GM21381 (cell line): ENCODE results near the gene SNX4.
"Not testable (repeated sequence)": the region's sequence is repeated elsewhere in the genome, so short reads cannot be mapped to it uniquely, and the experiment has no call there.

ENCODE experiments used
- ATAC-seq: cut with Tn5 transposase; IDR thresholded peaks from one replicate; pipeline ENCODE4 v1.9.1; 2021; ENCODE audit warnings: mild to moderate bottlenecking, moderate library complexity; ENCODE audit not compliant: unreplicated experiment

SNX4 gene

DNA sequence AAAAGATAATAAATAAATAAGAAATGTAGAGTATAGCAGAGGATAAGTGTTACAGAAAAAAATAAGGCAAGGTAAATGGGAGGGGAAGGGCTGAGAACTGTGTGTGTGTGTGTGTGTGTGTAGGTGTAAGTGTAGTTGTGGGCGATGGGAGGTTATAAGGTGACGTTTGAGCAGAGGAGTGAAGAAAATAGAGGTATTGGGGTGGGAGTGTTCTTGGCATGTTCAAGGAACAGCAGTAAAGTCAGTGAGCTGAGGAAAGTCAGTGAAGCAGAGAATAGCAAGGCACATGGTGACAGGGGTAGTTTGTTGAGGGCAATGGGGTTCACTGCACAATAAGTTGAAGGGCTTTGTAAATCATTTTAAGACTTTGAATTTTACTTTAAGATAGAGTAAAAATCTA lies 113.9 kb downstream of the SNX4 start:
- no peak for ATAC-seq

GRCh38 chr3:125405515-125405914 lies 114.5 kb downstream of the SNX4 start:
- not testable (repeated sequence) for ATAC-seq

DNA sequence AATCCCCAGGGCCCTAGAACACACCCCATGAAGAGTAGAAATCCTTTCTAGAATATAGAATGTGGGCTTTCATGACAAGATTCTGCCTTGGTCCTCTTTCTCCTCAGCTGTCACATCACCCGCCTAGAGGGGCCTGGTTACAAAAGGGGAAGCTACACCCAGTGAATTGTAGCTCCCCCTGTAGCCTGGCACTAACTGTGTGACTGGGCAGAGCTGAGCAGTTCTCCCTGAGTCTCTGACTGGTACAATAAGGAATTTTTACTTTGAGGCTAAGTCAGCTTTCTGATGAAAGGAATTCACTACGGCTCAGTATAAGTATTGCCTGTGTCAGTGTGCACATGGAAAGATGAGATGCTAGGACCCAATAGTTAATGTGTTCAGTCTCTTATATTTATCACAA lies 116.2 kb downstream of the SNX4 start:
- ATAC-seq, result no peak

DNA sequence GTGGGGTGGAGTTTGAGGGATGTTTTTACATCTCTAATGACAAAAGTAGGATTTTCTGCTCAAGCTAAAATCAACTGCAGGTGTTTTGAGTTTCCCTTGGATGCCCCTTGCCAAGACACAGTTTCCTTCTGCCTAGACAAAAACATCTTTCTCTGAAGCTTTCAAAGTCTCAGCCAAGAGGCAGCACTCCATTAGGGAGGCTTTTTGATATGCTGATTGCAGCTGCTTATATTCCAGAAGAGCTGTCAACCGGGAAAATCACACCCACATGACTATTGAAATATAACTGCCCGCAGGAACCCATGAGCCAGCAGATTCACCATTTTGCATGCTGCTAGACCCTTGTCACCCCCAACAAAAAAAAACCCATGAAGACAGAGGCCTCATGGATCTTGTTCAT lies 117.4 kb downstream of the SNX4 start:
- no peak for ATAC-seq

GRCh38 chr3:125401402-125401801 lies 118.6 kb downstream of the SNX4 start:
- no peak for ATAC-seq

DNA sequence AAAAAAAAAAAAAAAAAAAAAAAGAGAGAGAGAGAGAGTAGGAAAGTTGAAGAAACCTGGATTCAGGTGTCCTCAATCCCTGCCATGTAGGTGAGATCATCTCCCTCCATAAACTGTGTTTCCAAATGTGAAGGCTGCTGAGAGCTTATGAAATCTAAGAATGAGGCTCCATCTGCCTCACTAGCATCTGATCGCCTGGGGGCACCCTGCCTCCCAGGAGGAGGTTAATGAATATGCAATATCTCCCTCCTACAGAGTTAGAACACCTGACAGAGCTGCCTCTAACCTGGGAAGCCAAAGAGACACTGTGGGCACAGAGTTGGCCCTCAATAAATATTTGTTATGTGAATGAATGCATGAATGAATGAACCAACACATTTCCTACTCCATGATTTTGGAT lies 121.0 kb downstream of the SNX4 start:
- no peak for ATAC-seq
